Stimulated activated CD4-positive, alpha-beta T cell treated with anti-CD3 and anti-CD28 coated beads, TNF-alpha, amount 100 ng/mL, for 1 hour (primary cell): Measurements from ENCODE around the gene ZNF236.
"Not testable (repeated sequence)": the region's sequence is repeated elsewhere in the genome, so short reads cannot be mapped to it uniquely, and the experiment has no call there.

Source experiments
- DNase-seq, 3 donors: peaks; one replicate each; pipeline ENCODE4 v3.0.0-alpha.2; 2020; ENCODE audit warnings: low read depth in 3 of 3, low spot score in 1 of 3

The ZNF236 gene

DNA sequence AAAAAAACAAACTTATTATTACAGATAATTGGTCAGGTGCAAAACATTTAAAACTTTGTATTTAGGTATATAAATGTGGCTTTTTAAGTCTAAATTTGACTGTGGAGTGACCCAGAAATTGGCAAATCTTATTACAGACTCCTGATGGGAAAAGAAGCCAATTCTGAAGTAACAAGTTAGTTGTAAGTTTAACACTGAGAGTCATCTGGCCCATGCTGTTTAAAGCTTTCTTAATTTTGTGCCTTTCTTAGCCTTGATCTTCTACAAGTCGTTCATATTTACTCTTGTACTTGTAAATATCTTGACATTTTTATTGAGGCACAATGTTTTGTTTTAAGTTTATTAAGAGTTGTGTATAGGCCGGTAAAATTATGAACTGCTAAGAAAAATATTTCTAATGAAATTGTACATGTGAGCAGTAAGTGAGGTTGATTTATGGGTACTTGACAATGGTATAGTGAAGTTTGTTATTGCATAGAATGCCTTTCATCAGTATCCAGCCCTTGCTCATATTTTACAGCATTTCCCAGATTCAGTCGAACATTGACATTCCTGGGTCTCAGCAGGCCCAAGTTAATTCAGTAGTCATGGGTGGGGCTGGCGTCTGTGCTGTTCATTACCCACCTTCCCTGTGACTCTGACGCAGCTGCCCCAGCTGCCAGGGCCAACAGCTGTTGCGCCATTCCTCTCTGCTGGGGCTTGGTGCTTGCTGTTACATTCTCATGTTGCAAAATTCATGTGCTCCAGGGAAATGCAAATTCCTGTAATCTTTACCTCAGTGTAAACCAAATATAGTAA is 121.4 kb downstream of the ZNF236 start:
- DNase-seq, result no peak

DNA sequence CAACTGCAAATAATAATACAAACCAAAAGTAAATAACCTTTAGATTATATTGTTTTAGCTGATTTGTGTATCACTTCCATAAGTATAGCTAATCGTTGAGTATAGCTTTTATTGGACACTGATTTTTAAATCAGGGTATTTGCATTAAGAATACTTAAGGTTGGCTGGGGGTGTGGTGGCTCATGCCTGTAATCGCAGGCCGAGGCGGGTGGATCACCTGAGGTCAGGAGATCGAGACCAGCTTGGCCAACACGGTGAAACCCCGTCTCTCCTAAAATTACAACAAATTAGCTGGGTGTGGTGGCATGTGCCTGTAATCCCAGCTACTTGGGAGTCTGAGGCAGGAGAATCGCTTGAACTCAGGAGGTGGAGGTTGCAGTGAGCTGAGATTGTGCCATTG is 122.0 kb downstream of the ZNF236 start:
- not testable (repeated sequence) for DNase-seq

DNA sequence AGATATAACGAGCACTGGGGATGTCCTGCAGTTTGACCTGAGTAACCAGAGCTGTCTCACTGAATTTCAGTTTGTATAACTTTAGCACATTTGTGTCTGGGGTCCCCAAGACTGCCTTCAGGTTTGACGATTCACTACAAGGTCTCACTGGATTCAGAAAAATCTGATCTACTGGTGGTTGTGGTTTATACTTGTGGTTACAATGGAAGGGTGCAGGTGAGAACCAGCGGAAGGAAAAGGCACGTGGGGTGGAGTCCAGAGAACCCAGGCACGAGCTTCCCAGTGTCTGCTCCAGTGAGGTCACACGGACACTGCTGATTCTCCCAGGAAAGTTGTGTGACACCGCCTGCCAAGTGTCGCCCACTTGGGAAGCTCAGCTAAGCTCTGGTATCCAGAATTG is 126.0 kb downstream of the ZNF236 start:
- DNase-seq, result no peak

DNA sequence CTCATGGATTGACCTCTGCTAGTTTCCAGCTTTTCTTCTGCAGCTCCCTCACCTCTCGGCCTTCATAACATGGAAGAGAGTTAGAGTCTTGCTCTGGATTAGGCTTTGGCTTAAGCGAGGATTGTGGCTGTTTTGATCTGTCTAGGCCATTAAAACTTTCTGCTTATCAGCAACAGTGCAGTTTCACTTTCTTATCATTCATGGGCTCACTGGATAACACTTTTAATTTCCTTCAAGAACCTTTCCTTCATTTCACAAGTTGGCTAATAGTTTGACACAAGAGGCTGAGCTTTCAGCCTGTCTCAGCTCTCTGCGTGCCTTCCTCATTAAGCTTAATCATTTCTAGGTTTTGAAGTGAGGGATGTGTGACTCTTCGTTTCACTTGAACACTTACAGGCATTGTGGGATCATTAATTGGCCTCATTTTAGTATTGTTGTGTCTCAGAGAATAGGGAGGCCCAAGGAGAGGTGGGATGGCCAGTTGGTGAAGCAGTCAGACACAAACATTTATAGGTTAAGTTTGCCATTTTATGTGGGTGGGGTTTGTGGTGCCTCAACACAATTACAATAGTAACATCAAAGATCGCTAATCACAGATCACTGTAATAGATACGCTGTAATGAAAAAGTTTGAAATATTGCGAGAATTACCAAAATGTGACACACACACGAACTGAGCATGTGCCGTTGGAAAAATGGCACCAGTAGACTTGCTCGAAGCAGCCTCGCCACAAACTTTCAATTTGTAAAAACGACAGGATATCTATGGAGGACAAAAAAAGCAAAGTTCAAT is 129.3 kb downstream of the ZNF236 start:
- DNase-seq, result no peak

DNA sequence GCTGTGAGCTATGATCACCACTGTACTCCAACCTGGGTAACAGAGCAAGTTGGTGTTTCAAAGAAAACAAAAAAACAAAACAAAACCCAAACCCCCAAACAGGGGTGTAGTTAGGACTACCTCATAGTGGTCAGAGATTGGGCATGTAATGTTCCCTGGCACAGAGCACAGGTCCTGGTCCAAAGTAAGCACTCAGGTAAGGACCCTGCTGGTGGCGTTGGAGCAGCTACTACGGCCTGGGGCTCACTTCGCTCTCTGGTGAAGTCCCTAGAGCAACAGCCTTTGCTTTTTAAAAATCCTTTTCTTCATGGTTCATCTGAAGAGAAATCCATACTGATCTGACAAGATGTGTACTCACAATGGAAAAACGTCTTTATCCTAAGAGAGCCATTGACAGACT is 130.4 kb downstream of the ZNF236 start:
- no peak for DNase-seq

DNA sequence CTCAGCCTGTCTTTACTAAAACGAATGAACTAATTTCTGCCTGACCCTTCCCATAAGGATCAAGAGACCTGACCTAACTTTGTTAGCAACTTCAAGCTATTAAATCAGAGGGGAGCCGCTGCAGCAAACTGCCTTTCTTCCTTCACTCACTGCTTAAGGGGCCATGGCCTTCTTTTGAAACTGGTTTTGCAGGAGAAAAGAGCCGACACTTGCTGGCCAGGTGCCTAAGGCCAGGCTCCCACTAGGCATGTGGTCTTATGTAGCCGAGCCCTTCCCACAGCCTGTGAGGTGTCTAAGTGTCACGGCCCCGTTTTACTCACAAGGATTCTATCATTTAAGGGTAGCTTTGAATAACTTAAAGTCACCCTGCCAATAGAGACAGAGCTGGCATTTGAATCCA is 130.8 kb downstream of the ZNF236 start:
- no peak for DNase-seq

DNA sequence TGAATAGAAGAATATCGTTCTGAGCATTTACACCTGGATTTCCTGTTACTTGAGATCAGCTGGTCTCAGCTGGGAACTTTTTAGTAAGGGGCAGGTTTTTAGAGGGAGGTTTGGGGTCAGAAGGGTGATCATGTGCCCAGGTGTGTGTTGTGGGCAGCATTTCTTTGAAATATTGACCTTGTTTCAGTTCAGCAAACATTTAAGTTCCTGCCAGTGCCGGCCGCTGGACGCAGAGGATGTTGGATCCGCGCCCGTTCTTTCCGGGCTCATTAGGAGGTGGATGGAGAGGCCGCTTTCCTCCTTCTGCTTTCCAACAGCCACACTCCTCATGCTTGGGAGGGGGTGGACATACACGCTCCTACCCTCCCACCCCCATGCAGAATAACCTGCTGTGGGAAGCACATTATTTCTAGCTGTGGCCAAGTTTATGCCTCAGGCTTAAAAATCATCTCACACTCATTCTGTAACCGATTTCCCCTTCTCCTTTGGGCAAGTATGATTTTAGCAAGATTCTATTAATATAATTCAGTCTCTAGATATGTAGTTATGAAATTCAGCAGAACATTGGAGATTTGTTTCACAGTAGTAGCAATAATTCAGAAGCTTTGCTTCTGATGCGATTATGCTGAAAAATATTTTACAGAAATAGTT is 131.4 kb downstream of the ZNF236 start:
- DNase-seq, result no peak

DNA sequence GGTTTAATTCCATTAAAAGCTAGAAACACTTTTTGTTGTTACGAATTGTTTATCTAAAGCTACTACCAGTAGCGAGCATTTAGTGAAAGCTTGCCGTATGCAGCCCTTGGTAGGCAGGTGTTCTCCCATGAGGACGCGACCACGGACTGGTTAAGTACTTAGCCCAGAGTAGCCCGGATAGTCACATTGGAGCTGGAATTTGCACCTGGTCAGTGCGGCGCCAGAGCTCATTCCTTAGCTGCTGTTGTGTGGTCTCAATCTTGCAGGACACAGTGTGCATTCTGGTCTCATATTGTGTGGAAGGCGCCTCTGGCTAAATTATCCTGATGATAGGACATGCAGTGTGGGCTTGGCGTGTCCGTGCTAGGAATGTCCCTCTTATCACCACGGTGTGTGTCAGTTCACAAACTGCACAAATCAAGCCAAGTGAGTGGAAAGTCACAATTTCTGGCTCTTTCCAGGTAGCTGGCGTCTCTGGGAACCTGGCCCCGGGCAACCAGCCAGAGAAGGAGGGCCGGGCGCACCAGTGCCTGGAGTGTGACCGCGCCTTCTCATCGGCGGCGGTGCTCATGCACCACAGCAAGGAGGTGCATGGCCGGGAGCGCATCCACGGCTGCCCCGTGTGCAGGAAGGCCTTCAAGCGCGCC is 133.3 kb downstream of the ZNF236 start:
- no peak for DNase-seq

DNA sequence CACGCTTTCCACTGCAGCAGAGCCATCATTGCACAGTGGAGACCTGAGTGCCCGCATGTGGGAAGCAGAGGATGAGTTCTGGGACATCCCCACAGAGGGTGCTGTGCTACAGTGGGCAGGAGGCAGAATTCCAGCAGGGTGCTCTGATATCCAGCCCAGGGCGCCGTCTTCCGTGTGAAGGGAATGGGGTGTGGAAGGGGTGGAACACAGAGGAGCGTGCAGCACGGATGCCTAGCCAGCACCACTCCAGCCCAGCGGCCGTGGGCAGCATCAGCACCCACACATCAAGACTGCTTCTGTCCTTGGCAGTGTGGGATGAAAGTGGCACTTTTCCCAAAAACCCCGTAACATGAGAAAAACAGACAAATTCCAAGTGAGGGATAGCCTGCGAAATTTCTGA is 134.3 kb downstream of the ZNF236 start:
- DNase-seq, result no peak

DNA sequence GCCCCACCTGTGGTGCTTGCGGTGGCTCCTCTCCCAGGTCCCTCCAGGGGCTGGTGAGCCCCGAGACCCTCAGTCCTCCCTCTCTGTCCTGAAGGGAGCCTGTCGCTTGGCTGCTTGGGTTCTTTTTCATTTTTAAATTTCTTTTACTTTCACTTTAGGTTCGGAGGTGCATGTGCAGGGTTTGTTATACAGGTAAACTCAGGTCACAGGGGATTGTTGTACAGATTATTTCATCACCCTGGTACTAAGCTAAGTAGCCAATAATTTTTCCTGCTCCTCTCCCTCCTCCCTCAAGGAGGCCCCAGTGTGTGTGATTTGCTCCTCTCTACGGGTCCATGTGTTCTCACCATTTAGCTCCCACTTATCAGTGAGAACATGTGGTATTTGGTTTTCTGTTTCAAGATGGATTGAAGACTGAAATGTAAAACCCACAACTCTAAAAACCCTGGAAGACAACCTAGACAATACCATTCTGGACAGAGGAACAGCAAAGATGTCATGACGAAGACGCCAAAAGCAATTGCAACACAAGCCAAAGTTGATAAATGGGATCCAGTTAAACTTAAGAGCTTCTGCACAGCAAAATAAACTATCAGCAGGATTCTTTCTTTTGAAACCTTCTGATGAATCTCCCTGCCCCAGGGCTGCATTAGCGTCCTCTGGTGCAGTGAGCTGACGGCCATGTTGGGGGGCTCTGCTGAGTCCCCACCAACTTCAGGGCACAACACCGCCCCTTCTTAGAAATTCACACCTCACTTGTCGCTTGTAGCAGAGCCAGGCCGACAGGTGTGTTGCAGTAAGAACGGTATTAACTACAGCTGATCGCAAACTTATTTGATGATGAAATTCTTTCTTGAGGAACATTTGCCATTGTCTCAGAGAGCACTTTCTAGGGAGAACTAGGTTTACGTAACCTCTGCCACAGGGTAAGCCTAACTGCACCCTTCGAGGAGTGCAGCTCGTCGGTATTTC is 135.3 kb downstream of the ZNF236 start:
- DNase-seq, result no peak

DNA sequence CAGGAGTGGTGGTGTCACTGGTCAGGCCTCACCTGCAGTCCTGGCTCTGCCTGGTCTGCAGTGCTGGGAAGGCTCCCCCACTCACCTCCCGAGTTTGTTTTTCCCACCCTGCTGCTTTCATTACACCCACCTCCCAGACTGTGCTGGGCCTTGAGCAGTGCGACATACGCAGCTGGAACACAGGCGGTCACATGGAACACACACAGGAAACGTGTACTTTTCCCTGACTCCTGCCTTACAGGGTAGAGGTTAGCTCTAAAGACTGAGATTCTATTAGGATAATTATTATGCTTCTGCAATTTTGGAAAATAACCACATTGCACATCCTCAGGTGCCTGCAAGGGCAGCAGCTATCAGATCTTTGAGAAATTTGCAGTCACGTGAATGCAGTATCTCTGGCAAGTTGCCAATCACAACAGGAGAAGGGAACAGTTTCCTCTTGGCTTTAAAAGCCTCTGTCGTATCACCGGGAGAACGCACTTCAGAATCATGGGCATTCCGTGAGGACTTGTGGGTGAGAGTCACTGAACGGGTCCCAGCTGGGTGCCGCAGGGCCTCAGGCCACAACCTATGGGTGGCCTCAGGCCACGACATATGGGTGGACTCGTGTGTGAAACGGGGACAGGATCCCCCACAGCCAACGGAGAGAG is 136.5 kb downstream of the ZNF236 start:
- DNase-seq, result no peak

DNA sequence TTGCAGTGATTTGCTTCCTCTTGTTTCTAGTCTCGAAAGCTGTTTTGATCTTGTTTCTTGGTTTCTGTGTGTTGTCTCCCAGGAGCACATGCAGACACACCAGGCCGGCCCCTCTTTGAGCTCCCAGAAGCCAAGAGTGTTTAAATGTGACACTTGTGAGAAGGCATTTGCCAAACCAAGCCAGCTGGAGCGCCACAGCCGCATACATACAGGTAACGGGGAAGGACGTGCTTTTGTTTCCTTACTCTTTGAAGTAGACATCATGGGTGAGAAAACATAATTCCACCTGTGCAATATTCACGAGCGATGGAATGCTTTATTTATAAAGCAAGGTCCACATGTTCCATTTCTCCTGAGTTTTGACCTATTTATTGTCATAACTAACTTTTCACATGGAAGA is 137.2 kb downstream of the ZNF236 start:
- no peak for DNase-seq

DNA sequence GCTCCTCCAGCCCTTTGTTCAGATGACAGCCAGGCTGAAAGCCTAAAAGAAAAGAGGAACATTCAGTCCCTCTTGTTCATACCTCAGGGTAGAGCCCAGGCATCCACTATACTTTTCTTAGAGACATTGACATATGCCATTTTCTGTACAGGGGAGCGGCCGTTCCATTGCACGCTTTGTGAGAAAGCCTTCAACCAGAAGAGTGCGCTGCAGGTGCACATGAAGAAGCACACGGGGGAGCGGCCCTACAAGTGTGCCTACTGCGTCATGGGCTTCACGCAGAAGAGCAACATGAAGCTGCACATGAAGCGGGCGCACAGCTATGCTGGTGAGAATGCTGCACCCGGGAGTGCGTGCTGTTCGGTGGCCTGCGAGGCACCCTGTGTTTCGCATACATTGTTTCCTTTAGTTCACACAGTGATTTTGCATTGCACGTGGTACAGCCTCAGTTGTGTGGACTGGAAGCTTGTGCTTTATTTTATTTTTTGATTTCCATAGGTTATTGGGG is 138.2 kb downstream of the ZNF236 start:
- DNase-seq, result no peak

DNA sequence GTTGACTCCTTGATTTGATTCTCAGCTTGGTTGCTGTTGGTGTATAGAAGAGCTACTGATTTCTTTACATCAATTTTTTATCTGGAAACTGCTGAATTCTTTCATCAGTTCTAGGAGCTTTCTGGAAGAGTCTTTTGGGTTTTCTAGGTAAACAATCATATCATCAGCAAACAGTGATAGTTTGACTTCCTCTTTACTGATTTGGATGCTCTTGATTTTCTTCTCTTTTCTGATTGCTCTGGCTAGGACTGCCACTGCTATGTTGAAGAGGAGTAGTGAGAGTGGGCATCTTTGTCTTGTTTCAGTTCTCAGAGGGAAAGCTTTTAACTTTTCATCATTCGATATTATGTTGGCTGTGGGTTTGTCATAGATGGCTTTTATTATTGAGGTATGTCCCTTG is 140.5 kb downstream of the ZNF236 start:
- DNase-seq, result no peak

DNA sequence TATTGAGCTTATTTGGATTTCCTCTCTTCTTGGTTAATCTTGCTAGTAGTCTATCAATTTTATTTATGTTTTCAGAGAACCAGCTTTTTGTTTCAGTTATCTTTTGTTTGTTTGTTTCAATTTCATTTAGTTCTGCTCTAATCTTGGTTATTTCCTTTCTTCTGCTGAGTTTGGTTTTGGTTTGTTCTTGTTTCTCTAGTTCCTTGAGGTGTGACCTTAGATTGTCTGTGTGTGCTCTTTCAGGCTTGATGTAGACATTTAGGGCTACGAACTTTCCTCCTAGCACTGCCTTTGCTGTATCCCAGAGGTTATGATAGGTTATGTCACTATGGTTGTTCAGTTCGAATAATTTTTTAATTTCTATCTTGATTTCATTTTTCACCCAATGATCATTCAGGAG is 141.6 kb downstream of the ZNF236 start:
- DNase-seq, result no peak

DNA sequence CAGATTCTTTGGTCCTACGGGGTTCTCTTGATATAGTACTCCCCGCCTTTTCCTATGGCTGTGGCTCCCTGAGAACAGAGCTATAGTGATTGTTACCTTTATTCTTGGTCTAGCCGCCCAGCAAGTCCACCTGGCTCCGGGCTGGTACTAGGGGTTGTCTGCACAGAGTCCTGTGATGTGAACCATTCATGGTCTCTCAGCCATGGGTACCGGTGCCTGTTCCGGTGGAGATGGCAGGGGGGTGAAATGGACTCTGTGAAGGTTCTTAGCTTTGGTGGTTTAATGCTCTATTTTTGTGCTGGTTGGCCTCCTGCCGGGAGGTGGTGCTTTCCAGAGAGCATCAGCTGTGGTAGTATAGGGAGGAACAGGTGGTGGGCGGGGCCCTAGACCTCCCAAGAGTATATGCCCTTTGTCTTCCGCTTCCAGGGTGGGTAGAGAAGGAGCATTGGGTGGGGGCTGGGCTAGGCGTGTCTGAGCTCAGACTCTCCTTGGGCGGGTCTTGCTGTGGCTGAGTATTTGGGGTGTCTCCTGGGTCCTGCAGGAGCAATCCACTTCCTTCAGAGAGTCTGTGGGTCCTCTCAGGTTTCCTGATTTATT is 143.3 kb downstream of the ZNF236 start:
- not testable (repeated sequence) for DNase-seq

DNA sequence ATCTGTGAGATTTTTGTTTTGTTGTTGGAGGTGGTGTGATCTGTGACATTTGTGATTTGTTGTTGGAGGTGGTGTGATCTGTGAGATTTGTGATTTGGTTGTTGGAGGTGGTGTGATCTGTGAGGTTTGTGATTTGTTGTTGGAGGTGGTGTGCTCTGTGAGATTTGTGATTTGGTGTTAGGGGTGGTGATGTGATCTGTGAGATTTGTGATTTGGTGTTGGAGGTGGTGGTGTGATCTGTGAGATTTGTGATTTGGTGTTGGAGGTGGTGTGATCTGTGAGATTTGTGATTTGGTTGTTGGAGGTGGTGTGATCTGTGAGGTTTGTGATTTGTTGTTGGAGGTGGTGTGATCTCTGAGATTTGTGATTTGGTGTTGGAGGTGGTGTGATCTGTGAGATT is 144.9 kb downstream of the ZNF236 start:
- DNase-seq, result not testable (repeated sequence)

DNA sequence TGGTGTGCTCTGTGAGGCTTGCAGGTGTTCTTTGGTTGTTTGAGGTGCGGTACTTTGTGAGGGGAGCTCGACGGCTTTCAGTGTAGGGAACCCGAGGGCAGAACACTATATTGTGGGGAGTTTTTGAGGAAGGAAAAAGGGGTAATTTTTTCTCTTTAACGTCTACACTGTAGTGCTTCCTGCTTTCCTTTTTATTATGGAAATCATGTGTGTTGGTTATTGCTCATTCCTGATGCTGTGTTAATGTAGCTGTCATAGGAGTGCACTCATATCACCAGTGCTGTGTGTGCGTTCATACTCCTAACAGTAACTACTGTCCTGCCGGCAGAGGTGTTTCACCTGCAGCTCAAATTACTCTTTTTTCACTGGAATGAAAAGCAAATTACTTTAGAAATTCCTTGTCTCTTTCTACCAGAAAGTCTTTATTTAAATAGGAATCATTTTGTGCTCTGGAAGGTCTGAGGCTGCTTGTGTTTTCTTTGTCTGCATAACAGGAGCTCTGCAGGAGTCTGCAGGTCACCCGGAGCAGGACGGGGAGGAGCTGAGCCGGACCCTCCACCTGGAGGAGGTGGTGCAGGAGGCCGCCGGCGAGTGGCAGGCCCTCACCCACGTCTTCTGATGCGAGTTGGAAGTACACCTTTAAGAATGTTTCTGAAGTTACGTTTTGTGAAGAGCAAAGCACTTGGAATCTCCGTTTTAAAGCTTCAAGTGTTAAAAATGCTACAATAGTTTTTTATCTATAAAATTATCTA is 145.5 kb downstream of the ZNF236 start:
- no peak for DNase-seq
